GM23338 (cell line): ENCODE data around the gene SDR42E1. TPM values are rescaled to one million over a fixed set of nuclear protein-coding genes. Genes with fewer than 3 reads are reported as not detected.

Source experiments
- ATAC-seq: fragments of 200-7000 bp; cut with Tn5 transposase; 3 replicates; pipeline ENCODE4 v1.9.1; 2020
- DNase-seq: peaks from one replicate; pipeline ENCODE4 v3.0.0-alpha.2; 2015; ENCODE audit warnings: low spot score
- H2AFZ ChIP-seq: fragments of 200-600 bp; sonication (generic); 2 replicates; pipeline ENCODE4 v1.8.0; 2016; ENCODE audit warnings: antibody characterized with exemption, mild to moderate bottlenecking, moderate library complexity
- H3F3A ChIP-seq: fragments of 200-600 bp; sonication (generic); replicated peaks from 2 replicates; pipeline ENCODE4 v1.8.0; 2017; ENCODE audit warnings: antibody characterized with exemption, mixed run types, low read depth
- H3K27ac ChIP-seq: fragments of 200-600 bp; sonication (generic); 2 replicates; pipeline ENCODE4 v1.6.1; 2016; ENCODE audit warnings: low read depth
- H3K27me3 ChIP-seq: fragments of 200-600 bp; sonication (generic); 2 replicates; pipeline ENCODE4 v1.8.0; 2016; ENCODE audit warnings: mild to moderate bottlenecking, mixed run types, moderate library complexity; ENCODE audit not compliant: insufficient read depth
- H3K36me3 ChIP-seq: fragments of 200-600 bp; sonication (generic); 2 replicates; pipeline ENCODE4 v1.8.0; 2016; ENCODE audit warnings: mild to moderate bottlenecking; ENCODE audit not compliant: insufficient read depth
- H3K4me1 ChIP-seq: fragments of 200-600 bp; sonication (generic); 2 replicates; pipeline ENCODE4 v1.8.0; 2016; ENCODE audit warnings: mild to moderate bottlenecking, moderate library complexity; ENCODE audit not compliant: insufficient read depth
- H3K4me2 ChIP-seq: fragments of 200-600 bp; sonication (generic); 2 replicates; pipeline ENCODE4 v1.7.1; 2017; ENCODE audit warnings: mixed run types
- H3K4me3 ChIP-seq: fragments of 200-600 bp; sonication (generic); 2 replicates; pipeline ENCODE4 v1.6.1; 2016; ENCODE audit warnings: mixed run types
- H3K79me2 ChIP-seq: fragments of 200-600 bp; sonication (generic); replicated peaks from 2 replicates; pipeline ENCODE4 v1.8.0; 2017; ENCODE audit warnings: mild to moderate bottlenecking; ENCODE audit not compliant: insufficient read depth
- H3K9me2 ChIP-seq: fragments of 200-600 bp; sonication (generic); 2 replicates; pipeline ENCODE4 v1.8.0; 2017; ENCODE audit not compliant: insufficient read depth
- H4K20me1 ChIP-seq: fragments of 200-600 bp; sonication (generic); replicated peaks from 2 replicates; pipeline ENCODE4 v1.8.0; 2017; ENCODE audit warnings: mild to moderate bottlenecking; ENCODE audit not compliant: insufficient read depth
- H3K27ac Mint-ChIP-seq: 2 replicates; pipeline ENCODE4 v1.8.0; 2020; ENCODE audit warnings: inconsistent platforms, mild to moderate bottlenecking, moderate library complexity, mixed read lengths
- H3K27me3 Mint-ChIP-seq: 3 replicates; pipeline ENCODE4 v1.8.0; 2022; ENCODE audit warnings: low read depth, mild to moderate bottlenecking, moderate library complexity, mixed read lengths, inconsistent platforms; ENCODE audit not compliant: insufficient read depth, poor library complexity
- H3K36me3 Mint-ChIP-seq: 3 replicates; pipeline ENCODE4 v1.8.0; 2021; ENCODE audit warnings: low read depth, mild to moderate bottlenecking, inconsistent platforms, moderate library complexity, mixed read lengths
- H3K4me1 Mint-ChIP-seq: 3 replicates; pipeline ENCODE4 v1.8.0; 2020; ENCODE audit warnings: mild to moderate bottlenecking, inconsistent platforms, mixed read lengths
- H3K4me3 Mint-ChIP-seq: 3 replicates; pipeline ENCODE4 v1.8.0; 2021; ENCODE audit warnings: moderate library complexity, mild to moderate bottlenecking, inconsistent platforms, mixed read lengths
- H3K9me3 Mint-ChIP-seq: 3 replicates; pipeline ENCODE4 v1.8.0; 2020; ENCODE audit warnings: moderate library complexity, mild to moderate bottlenecking, inconsistent platforms, mixed read lengths
- JUNB ChIP-seq: IDR thresholded peaks from one replicate; pipeline ENCODE4 v1.6.1; 2016; ENCODE audit warnings: antibody characterized with exemption; ENCODE audit not compliant: unreplicated experiment
- NANOG ChIP-seq: IDR thresholded peaks from 2 replicates; pipeline ENCODE4 v1.6.1; 2016; ENCODE audit warnings: antibody characterized with exemption, borderline replicate concordance
- polyA plus RNA-seq: library from polyadenylated mRNA; unstranded; fragments of >200 nt; fragmentation: Nextera tagmentation; extraction: Ambion mirVana; gene quantifications from 2 replicates; pipeline ENCODE4 v1.2.1, GENCODE V29; 2016
- total RNA-seq: library from RNA; depleted of rRNA; stranded (reverse); fragments of >200 nt; shearing (Covaris generic); gene quantifications from 2 replicates; pipeline ENCODE4 v1.2.3, GENCODE V29; 2014
- TF ChIP-seq, protein P1 (sequence below): fragments of 250-450 bp; sonication (Bioruptor Pico); IDR thresholded peaks from 2 replicates; pipeline ENCODE4 v1.5.0; 2020; ENCODE audit warnings: mild to moderate bottlenecking, moderate library complexity
- TF ChIP-seq, protein P2 (sequence below), 2 experiments: fragments of 200-600 bp in 1 of 2; sonication (generic) in 1 of 2; conservative IDR thresholded peaks; 2 replicates each; pipeline versions ENCODE4 v1.5.1 to v1.6.1; 2016 to 2017; ENCODE audit warnings: antibody characterized with exemption in 2 of 2, low read depth in 2 of 2, mild to moderate bottlenecking in 2 of 2, moderate library complexity in 1 of 2

Gene SDR42E1
- total and polyA plus RNA-seq, 2 experiments from 2014 or later, result 0.03 TPM; not detected in 1

DNA sequence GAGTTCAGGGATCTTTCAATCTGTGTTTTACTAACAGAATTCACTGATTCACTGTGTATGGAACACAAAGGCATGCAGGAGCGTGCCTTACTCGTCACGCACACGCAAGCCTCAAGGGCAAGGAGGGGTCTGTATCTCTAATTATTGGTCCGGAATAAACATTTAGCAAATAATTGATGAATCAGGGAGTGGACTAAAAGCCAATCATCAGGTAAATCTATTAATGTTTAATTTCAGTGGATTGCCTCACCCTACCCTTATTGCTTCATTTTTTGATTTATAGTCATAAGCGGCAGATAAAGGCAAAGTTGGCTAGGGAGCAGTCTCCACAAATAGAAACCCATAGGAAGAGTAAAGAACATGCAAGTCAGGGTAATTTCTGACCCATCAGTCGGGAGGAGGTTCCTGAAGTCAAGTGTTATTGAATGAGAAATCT lies 16.4 kb upstream of the SDR42E1 start (continued):
- TF ChIP-seq, protein P1, sequence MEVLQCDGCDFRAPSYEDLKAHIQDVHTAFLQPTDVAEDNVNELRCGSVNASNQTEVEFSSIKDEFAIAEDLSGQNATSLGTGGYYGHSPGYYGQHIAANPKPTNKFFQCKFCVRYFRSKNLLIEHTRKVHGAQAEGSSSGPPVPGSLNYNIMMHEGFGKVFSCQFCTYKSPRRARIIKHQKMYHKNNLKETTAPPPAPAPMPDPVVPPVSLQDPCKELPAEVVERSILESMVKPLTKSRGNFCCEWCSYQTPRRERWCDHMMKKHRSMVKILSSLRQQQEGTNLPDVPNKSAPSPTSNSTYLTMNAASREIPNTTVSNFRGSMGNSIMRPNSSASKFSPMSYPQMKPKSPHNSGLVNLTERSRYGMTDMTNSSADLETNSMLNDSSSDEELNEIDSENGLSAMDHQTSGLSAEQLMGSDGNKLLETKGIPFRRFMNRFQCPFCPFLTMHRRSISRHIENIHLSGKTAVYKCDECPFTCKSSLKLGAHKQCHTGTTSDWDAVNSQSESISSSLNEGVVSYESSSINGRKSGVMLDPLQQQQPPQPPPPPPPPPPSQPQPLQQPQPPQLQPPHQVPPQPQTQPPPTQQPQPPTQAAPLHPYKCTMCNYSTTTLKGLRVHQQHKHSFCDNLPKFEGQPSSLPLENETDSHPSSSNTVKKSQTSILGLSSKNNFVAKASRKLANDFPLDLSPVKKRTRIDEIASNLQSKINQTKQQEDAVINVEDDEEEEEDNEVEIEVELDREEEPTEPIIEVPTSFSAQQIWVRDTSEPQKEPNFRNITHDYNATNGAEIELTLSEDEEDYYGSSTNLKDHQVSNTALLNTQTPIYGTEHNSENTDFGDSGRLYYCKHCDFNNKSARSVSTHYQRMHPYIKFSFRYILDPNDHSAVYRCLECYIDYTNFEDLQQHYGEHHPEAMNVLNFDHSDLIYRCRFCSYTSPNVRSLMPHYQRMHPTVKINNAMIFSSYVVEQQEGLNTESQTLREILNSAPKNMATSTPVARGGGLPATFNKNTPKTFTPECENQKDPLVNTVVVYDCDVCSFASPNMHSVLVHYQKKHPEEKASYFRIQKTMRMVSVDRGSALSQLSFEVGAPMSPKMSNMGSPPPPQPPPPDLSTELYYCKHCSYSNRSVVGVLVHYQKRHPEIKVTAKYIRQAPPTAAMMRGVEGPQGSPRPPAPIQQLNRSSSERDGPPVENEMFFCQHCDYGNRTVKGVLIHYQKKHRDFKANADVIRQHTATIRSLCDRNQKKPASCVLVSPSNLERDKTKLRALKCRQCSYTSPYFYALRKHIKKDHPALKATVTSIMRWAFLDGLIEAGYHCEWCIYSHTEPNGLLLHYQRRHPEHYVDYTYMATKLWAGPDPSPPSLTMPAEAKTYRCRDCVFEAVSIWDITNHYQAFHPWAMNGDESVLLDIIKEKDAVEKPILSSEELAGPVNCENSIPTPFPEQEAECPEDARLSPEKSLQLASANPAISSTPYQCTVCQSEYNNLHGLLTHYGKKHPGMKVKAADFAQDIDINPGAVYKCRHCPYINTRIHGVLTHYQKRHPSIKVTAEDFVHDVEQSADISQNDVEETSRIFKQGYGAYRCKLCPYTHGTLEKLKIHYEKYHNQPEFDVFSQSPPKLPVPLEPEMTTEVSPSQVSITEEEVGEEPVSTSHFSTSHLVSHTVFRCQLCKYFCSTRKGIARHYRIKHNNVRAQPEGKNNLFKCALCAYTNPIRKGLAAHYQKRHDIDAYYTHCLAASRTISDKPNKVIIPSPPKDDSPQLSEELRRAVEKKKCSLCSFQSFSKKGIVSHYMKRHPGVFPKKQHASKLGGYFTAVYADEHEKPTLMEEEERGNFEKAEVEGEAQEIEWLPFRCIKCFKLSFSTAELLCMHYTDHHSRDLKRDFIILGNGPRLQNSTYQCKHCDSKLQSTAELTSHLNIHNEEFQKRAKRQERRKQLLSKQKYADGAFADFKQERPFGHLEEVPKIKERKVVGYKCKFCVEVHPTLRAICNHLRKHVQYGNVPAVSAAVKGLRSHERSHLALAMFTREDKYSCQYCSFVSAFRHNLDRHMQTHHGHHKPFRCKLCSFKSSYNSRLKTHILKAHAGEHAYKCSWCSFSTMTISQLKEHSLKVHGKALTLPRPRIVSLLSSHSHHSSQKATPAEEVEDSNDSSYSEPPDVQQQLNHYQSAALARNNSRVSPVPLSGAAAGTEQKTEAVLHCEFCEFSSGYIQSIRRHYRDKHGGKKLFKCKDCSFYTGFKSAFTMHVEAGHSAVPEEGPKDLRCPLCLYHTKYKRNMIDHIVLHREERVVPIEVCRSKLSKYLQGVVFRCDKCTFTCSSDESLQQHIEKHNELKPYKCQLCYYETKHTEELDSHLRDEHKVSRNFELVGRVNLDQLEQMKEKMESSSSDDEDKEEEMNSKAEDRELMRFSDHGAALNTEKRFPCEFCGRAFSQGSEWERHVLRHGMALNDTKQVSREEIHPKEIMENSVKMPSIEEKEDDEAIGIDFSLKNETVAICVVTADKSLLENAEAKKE, result no peak
- TF ChIP-seq, protein P2, sequence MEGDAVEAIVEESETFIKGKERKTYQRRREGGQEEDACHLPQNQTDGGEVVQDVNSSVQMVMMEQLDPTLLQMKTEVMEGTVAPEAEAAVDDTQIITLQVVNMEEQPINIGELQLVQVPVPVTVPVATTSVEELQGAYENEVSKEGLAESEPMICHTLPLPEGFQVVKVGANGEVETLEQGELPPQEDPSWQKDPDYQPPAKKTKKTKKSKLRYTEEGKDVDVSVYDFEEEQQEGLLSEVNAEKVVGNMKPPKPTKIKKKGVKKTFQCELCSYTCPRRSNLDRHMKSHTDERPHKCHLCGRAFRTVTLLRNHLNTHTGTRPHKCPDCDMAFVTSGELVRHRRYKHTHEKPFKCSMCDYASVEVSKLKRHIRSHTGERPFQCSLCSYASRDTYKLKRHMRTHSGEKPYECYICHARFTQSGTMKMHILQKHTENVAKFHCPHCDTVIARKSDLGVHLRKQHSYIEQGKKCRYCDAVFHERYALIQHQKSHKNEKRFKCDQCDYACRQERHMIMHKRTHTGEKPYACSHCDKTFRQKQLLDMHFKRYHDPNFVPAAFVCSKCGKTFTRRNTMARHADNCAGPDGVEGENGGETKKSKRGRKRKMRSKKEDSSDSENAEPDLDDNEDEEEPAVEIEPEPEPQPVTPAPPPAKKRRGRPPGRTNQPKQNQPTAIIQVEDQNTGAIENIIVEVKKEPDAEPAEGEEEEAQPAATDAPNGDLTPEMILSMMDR (conservative IDR thresholded peaks at IDR 0.05; ENCODE audit: low read depth in 2 of 2), result no peak
- TF ChIP-seq NANOG, result no peak

DNA sequence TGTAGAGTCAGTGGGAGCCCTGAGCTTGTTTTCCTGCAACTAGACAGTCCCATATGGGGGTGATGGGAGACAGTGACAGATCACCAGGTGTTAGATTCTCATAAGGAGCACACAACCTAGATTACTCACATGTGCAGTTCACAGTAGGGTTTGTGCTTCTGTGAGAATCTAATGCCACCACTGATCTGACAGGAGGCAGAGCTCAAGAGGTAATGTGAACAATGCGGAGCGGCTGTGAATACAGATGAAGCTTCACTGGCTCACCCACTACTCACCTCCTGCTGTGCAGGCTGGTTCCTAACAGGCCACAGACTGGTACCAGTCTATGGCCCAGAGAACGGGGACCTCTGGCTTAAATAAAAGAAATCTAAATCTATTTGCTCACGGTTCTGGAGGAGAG lies 13.6 kb upstream of the SDR42E1 start:
- H3K4me1 Mint-ChIP-seq, result no peaks in the 10 kb centered on the region
- Histone ChIP-seq H4K20me1 (no peaks in the 10 kb centered on the region), H3K79me2 (no peaks in the 10 kb centered on the region)

More for the DNA sequence above, 13.6 kb upstream of the SDR42E1 start:
- H3K27ac ChIP-seq, result no peak overlapping the region
- no peak overlapping the region for H3K4me3 ChIP-seq
- H3K4me2 ChIP-seq, result no peak overlapping the region
- ATAC-seq (no peak), DNase-seq (no peak)
- no peaks in the 10 kb centered on the region for H3K36me3 Mint-ChIP-seq
- H3K27me3 ChIP-seq, result no peaks in the 10 kb centered on the region
- H3K4me3 Mint-ChIP-seq, result no peak overlapping the region
- TF ChIP-seq, protein P1, result no peak
- no peak for TF ChIP-seq JUNB
- H3K27me3 Mint-ChIP-seq, result peaks cover 2% of the 10 kb centered on the region
- 0 out of 2 replicates have a peak, but pooled peaks cover 2% of the 10 kb centered on the region for H3K9me2 ChIP-seq
- H3K27ac Mint-ChIP-seq, result no peak overlapping the region
- no peaks in the 10 kb centered on the region for H3F3A ChIP-seq
- H2AFZ ChIP-seq, result no peak overlapping the region
- no peaks in the 10 kb centered on the region for H3K9me3 Mint-ChIP-seq
- no peaks in the 10 kb centered on the region for H3K36me3 ChIP-seq
- H3K4me1 ChIP-seq, result no peaks in the 10 kb centered on the region
